HCT116 (cell line): ENCODE measurements around the gene ZNHIT6. TPM values are rescaled to one million over a fixed set of nuclear protein-coding genes. Genes with fewer than 3 reads are reported as not detected.
A peak's percentile ranks its signal among the peaks of the same experiment; 100 is the strongest.

ENCODE experiments used
- ATAC-seq: fragments of 200-7000 bp; cut with Tn5 transposase; 2 replicates; pipeline ENCODE4 v1.9.1; 2020; ENCODE audit warnings: mild to moderate bottlenecking, moderate library complexity
- BruUV-seq: library from RNA; stranded (reverse); fragments of 400-500 nt; replicated peaks from 2 replicates; lab custom pipeline; 2021; lab: Mats Ljungman, UMichigan
- CTCF ChIA-PET: fragments of 300-600 bp; sonication (Branson Sonifier 250); formaldehyde crosslinking; loops from one replicate; lab custom pipeline; 2021; ENCODE audit warnings: antibody characterized with exemption; lab: Charles Lee
- POLR2A ChIA-PET: fragments of 300-600, 350-600 bp; sonication (Branson Sonifier 250); formaldehyde crosslinking; loops from one replicate; lab custom pipeline; 2021; ENCODE audit warnings: antibody characterized with exemption; lab: Charles Lee
- RAD21 ChIA-PET, 2 experiments: fragments of 300-600 bp; sonication (Branson Sonifier 250); formaldehyde crosslinking; loops; one replicate each; lab custom pipeline; 2023; ENCODE audit warnings: low total read pairs in 2 of 2; ENCODE audit not compliant: uncharacterized antibody in 2 of 2, unreplicated experiment in 2 of 2, low non-redundant PET in 1 of 2; lab: Charles Lee
- DNase-seq: peaks from one replicate; pipeline ENCODE4 v3.0.0-alpha.2; 2010; ENCODE audit warnings: low read depth, low spot score
- H2AFZ ChIP-seq: fragments of 200-600 bp; shearing (Covaris generic), sonication (generic); 2 replicates; pipeline ENCODE4 v1.6.1; 2017; ENCODE audit warnings: low read depth, mixed run types, mixed read lengths, antibody characterized with exemption, low read length; ENCODE audit not compliant: poor library complexity, severe bottlenecking
- H3K27ac ChIP-seq: 2 replicates; pipeline ENCODE4 v1.5.1; 2012; ENCODE audit warnings: low read depth, low read length
- H3K27me3 ChIP-seq: fragments of 200-600 bp; sonication (generic); 2 replicates; pipeline ENCODE4 v1.6.1; 2016; ENCODE audit warnings: mixed run types, low read length, mixed read lengths; ENCODE audit not compliant: insufficient read depth
- H3K36me3 ChIP-seq, 2 experiments: fragments of 200-500 bp in 1 of 2; fragments of 200-600 bp in 1 of 2; sonication (Bioruptor generic) in 1 of 2; sonication (generic) in 1 of 2; 2 replicates each; pipeline versions ENCODE4 v1.5.1 to v1.6.1; 2014 to 2016; ENCODE audit warnings: low read length in 2 of 2, inconsistent platforms in 1 of 2, mixed read lengths in 1 of 2, mixed run types in 1 of 2; ENCODE audit not compliant: insufficient read depth in 2 of 2, control insufficient read depth in 1 of 2
- H3K4me1 ChIP-seq, 2 experiments: fragments of 200-600 bp in 1 of 2; sonication (generic) in 1 of 2; 2 replicates each; pipeline versions ENCODE4 v1.5.1 to v1.6.1; 2012 to 2017; ENCODE audit warnings: low read length in 2 of 2, inconsistent platforms in 1 of 2, mild to moderate bottlenecking in 1 of 2, mixed read lengths in 1 of 2, mixed run types in 1 of 2, moderate library complexity in 1 of 2; ENCODE audit not compliant: insufficient read depth in 2 of 2, control insufficient read depth in 1 of 2
- H3K4me2 ChIP-seq: fragments of 200-600 bp; sonication (generic); 2 replicates; pipeline ENCODE4 v1.6.1; 2017; ENCODE audit warnings: mixed run types, low read length, mixed read lengths
- H3K4me3 ChIP-seq, 2 experiments: fragments of 200-600 bp in 1 of 2; sonication (generic) in 1 of 2; replicated peaks in 1 of 2; 2 replicates each; pipeline ENCODE4 v1.5.1; 2011 to 2016; ENCODE audit warnings: low read length in 2 of 2, control low read depth in 1 of 2, low read depth in 1 of 2, mild to moderate bottlenecking in 1 of 2, mixed read lengths in 1 of 2, mixed run types in 1 of 2
- H3K79me2 ChIP-seq: fragments of 200-600 bp; sonication (generic); 2 replicates; pipeline ENCODE4 v1.6.1; 2017; ENCODE audit warnings: mild to moderate bottlenecking, mixed run types, low read length, moderate library complexity, mixed read lengths; ENCODE audit not compliant: insufficient read depth
- H3K9ac ChIP-seq: fragments of 200-600 bp; sonication (generic); 2 replicates; pipeline ENCODE4 v1.6.1; 2016; ENCODE audit warnings: low read length, mixed read lengths
- H3K9me2 ChIP-seq: fragments of 200-600 bp; sonication (generic), shearing (Covaris generic); 2 replicates; pipeline ENCODE4 v1.6.1; 2017; ENCODE audit warnings: mixed run types, mild to moderate bottlenecking, moderate library complexity; ENCODE audit not compliant: insufficient read depth
- H3K9me3 ChIP-seq, 2 experiments: fragments of 200-500 bp in 1 of 2; fragments of 200-600 bp in 1 of 2; sonication (Bioruptor generic) in 1 of 2; sonication (generic) in 1 of 2; 2 replicates each; pipeline ENCODE4 v1.6.1; 2014 to 2017; ENCODE audit warnings: low read length in 2 of 2, mixed read lengths in 2 of 2, inconsistent platforms in 1 of 2, low read depth in 1 of 2, mild to moderate bottlenecking in 1 of 2, mixed run types in 1 of 2, moderate library complexity in 1 of 2; ENCODE audit not compliant: control insufficient read depth in 1 of 2, insufficient read depth in 1 of 2
- H4K20me1 ChIP-seq: fragments of 200-600 bp; sonication (generic), shearing (Covaris generic); 2 replicates; pipeline ENCODE4 v1.6.1; 2017; ENCODE audit warnings: mixed run types, mild to moderate bottlenecking, moderate library complexity; ENCODE audit not compliant: insufficient read depth
- CTCF ChIP-seq, 3 experiments: fragments of 200-600 bp in 1 of 3; sonication (generic) in 1 of 3; IDR thresholded peaks in 2 of 3; conservative IDR thresholded peaks in 1 of 3; 2 replicates each; pipeline ENCODE4 v1.5.1; 2012 to 2017; ENCODE audit warnings: low read depth in 2 of 3, low read length in 2 of 3, antibody characterized with exemption in 1 of 3, borderline replicate concordance in 1 of 3, control low read depth in 1 of 3, mild to moderate bottlenecking in 1 of 3, mixed read lengths in 1 of 3, mixed run types in 1 of 3, moderate library complexity in 1 of 3; ENCODE audit not compliant: insufficient read depth in 1 of 3
- FOSL1 ChIP-seq: IDR thresholded peaks from 2 replicates; pipeline ENCODE4 v1.6.1; 2012; ENCODE audit warnings: low read depth
- RAD21 ChIP-seq: IDR thresholded peaks from 2 replicates; pipeline ENCODE4 v1.6.1; 2012; ENCODE audit warnings: low read depth, mild to moderate bottlenecking
- REST ChIP-seq: IDR thresholded peaks from 2 replicates; pipeline ENCODE4 v1.6.1; 2012; ENCODE audit warnings: low read depth
- SRF ChIP-seq: IDR thresholded peaks from 2 replicates; pipeline ENCODE4 v1.6.1; 2012; ENCODE audit warnings: low read depth
- YY1 ChIP-seq: IDR thresholded peaks from 2 replicates; pipeline ENCODE4 v1.6.1; 2011; ENCODE audit warnings: low read length, low read depth, moderate library complexity, mild to moderate bottlenecking; ENCODE audit not compliant: insufficient replicate concordance; ENCODE audit errors: extremely low read depth
- intact Hi-C: fragments of 100-400 bp; cut with micrococcal nuclease; formaldehyde crosslinking; loops from 2 replicates; pipeline ENCODE4 v1.10.0; 2022
- total RNA-seq: library from RNA; stranded (reverse); gene quantifications from one replicate; pipeline ENCODE4 v1.2.1, GENCODE V29; 2021; ENCODE audit not compliant: unreplicated experiment

ZNHIT6 gene
- total RNA-seq, 1 experiment from 2014 or later: 18.4 TPM

GRCh38 chr1:85612704-85613361 is 95.4 kb downstream of the ZNHIT6 start:
- Histone ChIP-seq H3K4me1 (peaks cover 26 to 46% of the 10 kb centered on the region in 2 experiments), H3K4me3 (no peak overlapping the region), H4K20me1 (no peaks in the 10 kb centered on the region), H2AFZ (no peak overlapping the region), H3K9ac (peak overlapping the region; percentile 23; the same call in 1 of the 2 replicates), H3K27ac (no peak overlapping the region), H3K9me3 (no peaks in the 10 kb centered on the region), H3K79me2 (no peaks in the 10 kb centered on the region), H3K27me3 (no peaks in the 10 kb centered on the region), H3K36me3 (no peaks in the 10 kb centered on the region), H3K4me2 (peak overlapping the region; percentile 45), H3K9me2 (no peaks in the 10 kb centered on the region)
- ChIA-PET CTCF (interaction anchor here (0.8 to 2.5 kb wide), 5 partner anchors 16 to 406 kb away, joined by 3 to 15 read pairs (median 4); partner anchors contain the start of gene ZNHIT6), POLR2A (interaction anchor here (1.2 to 1.5 kb wide), 2 partner anchors 29 to 32 kb away, joined by 3 to 5 read pairs; partner anchors contain the start of gene CCN1), RAD21 (interaction anchor here (1.1 to 1.7 kb wide), 2 partner anchors 80 kb away, joined by 5 read pairs; no protein-coding TSS in a partner anchor)
- intact Hi-C loops: loop anchor here (1.0 to 5.0 kb wide), 2 partner anchors 79 to 405 kb away; no protein-coding TSS in a partner anchor
- DNase-seq (no peak), ATAC-seq (peak; percentile 72)
- no peak for TF ChIP-seq REST
- peak; percentile 46 to 85 (median 72); a peak in 5 of 6 replicates for TF ChIP-seq CTCF (IDR thresholded peaks at IDR 0.05 in 2 of 3, conservative IDR thresholded peaks at IDR 0.05 in 1 of 3; ENCODE audit: borderline replicate concordance in 1 of 3, insufficient read depth in 1 of 3, low read depth in 2 of 3, low read length in 2 of 3)
- no peak for TF ChIP-seq SRF
- peak; percentile 33 for TF ChIP-seq YY1
- TF ChIP-seq FOSL1: no peak
- TF ChIP-seq RAD21: peak; percentile 79
- no TSS peak for BruUV-seq
